Fibroblast of lung (primary cell): Measurements from ENCODE around the gene SLC35C1. TPM values are rescaled to one million over a fixed set of nuclear protein-coding genes. Genes with fewer than 3 reads are reported as not detected.

ENCODE experiments used
- DNase-seq, 2 donors: peaks; one replicate each; pipeline versions ENCODE4 v3.0.0 to v3.0.0-alpha.2; 2010; ENCODE audit warnings: low read depth in 2 of 2
- H2AFZ ChIP-seq: 2 replicates; pipeline ENCODE4 v1.5.1; 2012; ENCODE audit warnings: low read length, control low read depth, inconsistent platforms
- H3K27ac ChIP-seq: 2 replicates; pipeline ENCODE4 v1.5.1; 2011; ENCODE audit warnings: low read length, control low read depth; ENCODE audit not compliant: insufficient read depth
- H3K27me3 ChIP-seq: 2 replicates; pipeline ENCODE4 v1.5.1; 2011; ENCODE audit warnings: mild to moderate bottlenecking, low read length; ENCODE audit not compliant: control insufficient read depth, insufficient read depth
- H3K36me3 ChIP-seq: 2 replicates; pipeline ENCODE4 v1.5.1; 2011; ENCODE audit warnings: low read length; ENCODE audit not compliant: control insufficient read depth, insufficient read depth
- H3K4me1 ChIP-seq: 2 replicates; pipeline ENCODE4 v1.5.1; 2011; ENCODE audit warnings: low read length; ENCODE audit not compliant: control insufficient read depth, insufficient read depth; ENCODE audit errors: extremely low read depth
- H3K4me2 ChIP-seq: 2 replicates; pipeline ENCODE4 v1.5.1; 2011; ENCODE audit warnings: low read length, control low read depth; ENCODE audit not compliant: insufficient read depth; ENCODE audit errors: extremely low read depth
- H3K4me3 ChIP-seq, 4 experiments: fragments of 200-600 bp in 1 of 4; sonication (generic) in 1 of 4; replicated peaks in 1 of 4; 2 replicates each; pipeline ENCODE4 v1.5.1; 2011 to 2016; ENCODE audit warnings: low read length in 4 of 4, low read depth in 3 of 4, mild to moderate bottlenecking in 3 of 4, control low read depth in 2 of 4, inconsistent platforms in 1 of 4, mixed read lengths in 1 of 4; ENCODE audit not compliant: insufficient read depth in 1 of 4; ENCODE audit errors: control extremely low read depth in 1 of 4
- H3K79me2 ChIP-seq: 2 replicates; pipeline ENCODE4 v1.5.1; 2012; ENCODE audit warnings: mild to moderate bottlenecking, low read length, inconsistent platforms; ENCODE audit not compliant: control insufficient read depth, insufficient read depth
- H3K9ac ChIP-seq: 2 replicates; pipeline ENCODE4 v1.5.1; 2011; ENCODE audit warnings: mild to moderate bottlenecking, low read length, control low read depth; ENCODE audit not compliant: insufficient read depth
- H3K9me3 ChIP-seq: 2 replicates; pipeline ENCODE4 v1.5.1; 2012; ENCODE audit warnings: low read depth, low read length; ENCODE audit not compliant: control insufficient read depth, insufficient read depth
- H4K20me1 ChIP-seq: 2 replicates; pipeline ENCODE4 v1.5.1; 2011; ENCODE audit warnings: low read length; ENCODE audit not compliant: control insufficient read depth, insufficient read depth; ENCODE audit errors: extremely low read depth
- EZH2 ChIP-seq: IDR thresholded peaks from 2 replicates; pipeline ENCODE4 v1.5.1; 2012; ENCODE audit warnings: low read length, control low read depth, mild to moderate bottlenecking; ENCODE audit errors: missing control alignments
- polyA minus RNA-seq: library from RNA; depleted of rRNA, polyadenylated mRNA; stranded (reverse); fragments of >200 nt; gene quantifications from 2 replicates; pipeline ENCODE4 v1.2.3, GENCODE V29; 2011; ENCODE audit warnings: low replicate concordance
- polyA plus RNA-seq, 2 donors: library from polyadenylated mRNA; depleted of rRNA in 1 of 2; stranded (reverse) in 1 of 2; unstranded in 1 of 2; fragments of >200 nt; gene quantifications; 2 replicates each; pipeline ENCODE4 v1.2.1, GENCODE V29; 2011 to 2012; ENCODE audit warnings: missing spikeins in 1 of 2
- total RNA-seq: library from RNA; depleted of rRNA; stranded (reverse); fragments of >200 nt; gene quantifications from 2 replicates; pipeline ENCODE4 v1.2.1, GENCODE V29; 2014
- TF ChIP-seq, protein P1 (sequence below), 2 donors: IDR thresholded peaks in 1 of 2; conservative IDR thresholded peaks in 1 of 2; 1 replicate in 1 of 2; 2 replicates in 1 of 2; pipeline ENCODE4 v1.5.1; 2011 to 2012; ENCODE audit warnings: low read length in 2 of 2, control low read depth in 1 of 2, inconsistent platforms in 1 of 2, low read depth in 1 of 2, mild to moderate bottlenecking in 1 of 2

The SLC35C1 gene
- total RNA-seq, result 10.4 and 11.8 TPM in 2 replicates
- polyA plus RNA-seq, result 6.7 and 6.9 TPM in 2 replicates
- polyA plus RNA-seq (2012), result 23.8 TPM in 2 replicates
- 24.0 and 26.9 TPM in 2 replicates for polyA minus RNA-seq

DNA sequence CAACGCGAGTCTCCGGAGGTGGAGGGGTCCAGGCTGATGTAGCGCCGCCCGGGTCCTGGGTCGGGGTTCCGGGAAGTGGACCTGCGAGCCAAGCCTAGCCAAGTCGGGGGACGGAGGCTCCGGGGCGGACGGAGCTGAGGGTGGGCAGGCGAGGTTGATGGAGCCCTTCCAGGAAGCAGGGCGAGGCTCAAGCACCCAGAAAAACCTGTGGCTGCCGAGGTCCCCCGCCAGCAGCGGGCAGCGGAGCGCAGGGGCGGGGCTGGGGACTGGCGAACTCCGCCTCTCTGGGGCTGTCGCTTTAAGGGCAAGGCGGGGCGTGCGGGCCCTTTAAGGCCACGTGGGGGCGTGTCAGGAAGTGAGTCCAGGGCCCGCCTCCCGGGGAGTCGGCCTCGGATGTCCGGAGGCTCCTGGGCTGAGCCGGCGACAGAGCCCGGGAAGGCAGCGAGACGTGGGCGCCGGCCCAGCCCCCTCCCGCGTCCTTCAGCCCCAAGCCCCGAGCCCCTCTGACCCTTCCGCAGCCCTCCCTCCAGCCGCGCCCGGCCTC lies at the start of gene SLC35C1:
SLC35C1 (plus strand) TSS at position 389 of the 544 bp plus-strand sequence. CDS start 653 bp downstream, outside the sequence.
- Histone ChIP-seq H3K79me2 (peaks cover 28% of the 10 kb centered on the region), H3K4me2 (peak within 1 kb of the TSS; percentile 97), H3K9me3 (no peaks in the 10 kb centered on the region), H3K36me3 (peaks cover 4% of the 10 kb centered on the region), H3K9ac (peak within 1 kb of the TSS; percentile 83), H3K4me3 (peak within 1 kb of the TSS; percentile 83 to 91 (median 86)), H3K27ac (peak within 1 kb of the TSS; percentile 94), H3K4me1 (peaks cover 7% of the 10 kb centered on the region), H3K27me3 (no peaks in the 10 kb centered on the region), H4K20me1 (no peaks in the 10 kb centered on the region), H2AFZ (peak within 1 kb of the TSS; percentile 79)
- peak; percentile 92 to 93 for DNase-seq
- TF ChIP-seq EZH2, result no peak
- TF ChIP-seq, protein P1, sequence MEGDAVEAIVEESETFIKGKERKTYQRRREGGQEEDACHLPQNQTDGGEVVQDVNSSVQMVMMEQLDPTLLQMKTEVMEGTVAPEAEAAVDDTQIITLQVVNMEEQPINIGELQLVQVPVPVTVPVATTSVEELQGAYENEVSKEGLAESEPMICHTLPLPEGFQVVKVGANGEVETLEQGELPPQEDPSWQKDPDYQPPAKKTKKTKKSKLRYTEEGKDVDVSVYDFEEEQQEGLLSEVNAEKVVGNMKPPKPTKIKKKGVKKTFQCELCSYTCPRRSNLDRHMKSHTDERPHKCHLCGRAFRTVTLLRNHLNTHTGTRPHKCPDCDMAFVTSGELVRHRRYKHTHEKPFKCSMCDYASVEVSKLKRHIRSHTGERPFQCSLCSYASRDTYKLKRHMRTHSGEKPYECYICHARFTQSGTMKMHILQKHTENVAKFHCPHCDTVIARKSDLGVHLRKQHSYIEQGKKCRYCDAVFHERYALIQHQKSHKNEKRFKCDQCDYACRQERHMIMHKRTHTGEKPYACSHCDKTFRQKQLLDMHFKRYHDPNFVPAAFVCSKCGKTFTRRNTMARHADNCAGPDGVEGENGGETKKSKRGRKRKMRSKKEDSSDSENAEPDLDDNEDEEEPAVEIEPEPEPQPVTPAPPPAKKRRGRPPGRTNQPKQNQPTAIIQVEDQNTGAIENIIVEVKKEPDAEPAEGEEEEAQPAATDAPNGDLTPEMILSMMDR (conservative IDR thresholded peaks at IDR 0.05 in 1 of 2, IDR thresholded peaks at IDR 0.05 in 1 of 2; ENCODE audit: low read depth in 1 of 2, low read length in 2 of 2), result no peak

- Histone ChIP-seq H3K79me2 (no peaks in the 10 kb centered on the region), H2AFZ (no peak overlapping the region), H3K9me3 (no peaks in the 10 kb centered on the region), H3K4me3 (no peak overlapping the region), H3K27ac (no peak overlapping the region), H3K9ac (no peak overlapping the region), H3K36me3 (no peaks in the 10 kb centered on the region), H3K4me1 (no peaks in the 10 kb centered on the region), H3K4me2 (no peak overlapping the region), H3K27me3 (peaks cover 11% of the 10 kb centered on the region), H4K20me1 (no peaks in the 10 kb centered on the region)
- TF ChIP-seq, protein P1 (conservative IDR thresholded peaks at IDR 0.05 in 1 of 2, IDR thresholded peaks at IDR 0.05 in 1 of 2; ENCODE audit: low read depth in 1 of 2, low read length in 2 of 2), result no peak
- TF ChIP-seq EZH2, result no peak
- DNase-seq, result no peak
Observed at GRCh38 chr11:45755281-45755859, 49.6 kb upstream of the SLC35C1 start.

DNA sequence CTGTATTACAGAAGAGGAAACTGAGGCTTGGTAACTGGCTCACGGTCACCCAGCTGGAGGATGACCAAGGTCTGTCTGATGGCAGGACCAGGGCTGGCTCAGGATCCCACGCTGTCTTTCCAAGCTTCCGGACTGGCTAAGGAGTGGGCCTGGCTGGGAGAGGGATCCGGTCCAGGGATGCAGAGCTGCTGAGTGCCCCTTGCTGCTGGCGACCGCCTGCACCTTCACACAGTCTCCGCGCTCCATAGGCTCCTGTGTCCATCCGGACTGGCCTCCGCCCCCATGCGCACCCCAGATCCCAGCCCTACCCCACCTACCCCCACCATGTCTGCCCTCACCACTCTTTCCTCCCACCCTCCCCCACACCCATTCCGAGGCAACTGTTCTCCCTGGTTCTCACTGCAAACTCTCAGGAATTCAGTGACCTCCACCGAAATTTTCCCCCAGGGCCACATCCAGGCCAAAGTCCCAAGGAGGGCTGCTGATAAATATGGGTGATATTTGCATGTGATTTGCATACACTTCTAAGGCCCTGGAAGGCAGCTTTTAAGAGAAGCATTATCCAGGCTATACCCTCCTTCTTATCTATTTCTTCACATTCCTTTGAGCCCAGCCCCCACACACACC lies 48.5 kb upstream of the SLC35C1 start:
- Histone ChIP-seq H3K4me3 (no peak overlapping the region), H4K20me1 (no peaks in the 10 kb centered on the region), H3K27ac (no peak overlapping the region), H2AFZ (no peak overlapping the region), H3K9ac (no peak overlapping the region), H3K9me3 (no peaks in the 10 kb centered on the region), H3K79me2 (no peaks in the 10 kb centered on the region), H3K4me2 (no peak overlapping the region), H3K27me3 (peaks cover 8% of the 10 kb centered on the region), H3K4me1 (no peaks in the 10 kb centered on the region), H3K36me3 (no peaks in the 10 kb centered on the region)
- no peak for DNase-seq
- TF ChIP-seq, protein P1 (conservative IDR thresholded peaks at IDR 0.05 in 1 of 2, IDR thresholded peaks at IDR 0.05 in 1 of 2; ENCODE audit: low read depth in 1 of 2, low read length in 2 of 2), result no peak
- no peak for TF ChIP-seq EZH2
